HG03469 (cell line): ENCODE data around the gene GCFC2.

Source experiments
- ATAC-seq: cut with Tn5 transposase; IDR thresholded peaks from one replicate; pipeline ENCODE4 v1.9.1; 2021; ENCODE audit warnings: mild to moderate bottlenecking, moderate library complexity, moderate number of reproducible peaks; ENCODE audit not compliant: unreplicated experiment

The GCFC2 gene

DNA sequence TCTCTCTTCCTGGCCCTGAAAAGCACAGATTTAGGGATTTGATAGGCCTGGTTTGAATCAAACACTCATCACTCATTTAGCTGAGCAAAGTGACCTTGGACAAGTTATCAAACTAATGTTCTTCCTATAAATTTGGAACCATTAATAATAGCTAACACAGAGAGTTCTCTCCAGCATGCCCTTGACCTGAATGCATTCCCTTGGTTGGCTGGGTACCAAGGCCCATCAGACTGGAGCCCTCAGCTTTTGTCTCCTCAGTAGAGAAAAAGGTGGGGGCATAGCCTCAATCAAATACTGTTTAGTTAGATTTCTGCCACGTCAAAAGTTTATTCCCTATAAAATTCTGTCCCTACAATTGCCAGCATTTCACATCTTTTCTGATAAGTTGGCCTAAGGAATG is 77.9 kb downstream of the GCFC2 start:
- no peak for ATAC-seq

DNA sequence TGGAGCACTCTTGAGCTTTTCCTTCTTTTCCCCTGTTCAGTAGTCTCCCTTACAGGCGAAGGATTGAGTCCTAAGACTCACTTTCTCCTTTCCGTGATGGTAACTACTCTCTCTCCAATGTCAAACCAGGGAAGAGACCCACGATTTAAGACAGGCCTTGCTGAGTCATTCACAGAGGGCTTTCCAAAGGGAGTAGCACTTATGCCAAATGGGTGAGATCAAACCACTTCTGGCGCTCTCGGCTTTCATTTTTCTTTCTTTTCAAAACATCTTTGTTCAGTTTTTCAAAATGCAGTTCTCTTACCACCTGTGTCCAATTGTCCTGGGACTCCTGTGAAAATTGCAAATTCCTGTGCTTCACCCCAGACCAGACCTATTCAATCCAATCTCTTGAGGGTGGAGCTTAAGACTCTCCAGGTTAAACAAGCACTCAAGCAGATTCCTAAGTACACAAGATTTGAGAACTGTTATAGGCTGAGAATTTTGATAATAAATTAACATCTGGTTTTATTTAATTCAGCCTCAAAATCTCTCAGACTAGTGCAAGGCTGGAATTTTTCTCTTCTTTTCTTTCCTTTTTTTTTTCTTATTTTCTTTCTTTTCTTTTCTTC is 78.5 kb downstream of the GCFC2 start:
- no peak for ATAC-seq

DNA sequence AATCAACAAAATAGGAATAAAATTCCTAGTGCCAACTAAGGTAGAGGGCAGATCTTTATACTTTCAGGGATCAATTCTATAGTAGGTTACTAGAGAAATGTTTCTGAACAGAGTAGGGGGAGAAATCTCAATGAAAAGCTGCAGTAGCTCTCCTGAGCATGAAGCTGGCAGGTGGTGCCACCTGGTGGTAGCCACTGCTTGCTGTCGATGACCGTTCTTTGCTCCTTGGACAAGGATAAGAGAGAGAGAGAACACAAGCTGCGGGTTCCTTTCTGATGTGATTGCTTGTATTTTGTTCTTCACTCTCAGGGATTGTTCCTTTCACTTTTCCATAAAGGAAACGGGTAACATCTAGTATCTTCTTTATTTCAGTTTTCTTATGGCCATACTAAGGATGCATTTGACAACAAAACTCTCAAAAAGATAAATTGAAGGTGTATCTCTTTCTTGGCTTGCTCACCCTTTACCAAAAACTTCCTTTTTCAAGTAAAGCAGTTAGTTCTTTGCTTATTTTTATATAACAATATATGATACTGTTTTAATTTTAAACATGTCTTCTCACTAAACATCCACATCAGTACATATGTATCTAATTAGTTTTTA is 82.7 kb downstream of the GCFC2 start:
- ATAC-seq = peak; percentile 96

DNA sequence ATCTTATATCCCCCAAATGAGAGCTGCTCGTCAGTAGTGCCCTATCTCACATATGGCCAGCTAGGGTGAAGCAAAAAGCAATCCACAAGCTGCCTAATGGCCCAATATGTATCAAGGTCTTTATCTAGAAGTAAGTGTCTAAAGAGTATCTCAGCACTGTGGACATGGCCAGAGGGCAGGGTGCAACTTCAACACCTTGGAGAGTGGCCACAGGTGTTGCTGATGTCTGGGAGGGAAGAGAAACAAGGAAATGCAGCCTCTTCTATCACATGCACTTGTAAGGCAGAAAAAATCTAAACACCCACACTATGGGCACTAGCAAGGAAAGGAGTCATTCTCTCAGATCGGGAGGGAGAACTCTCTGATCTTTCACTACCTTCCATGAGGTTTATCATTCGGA is 87.8 kb downstream of the GCFC2 start:
- no peak for ATAC-seq

DNA sequence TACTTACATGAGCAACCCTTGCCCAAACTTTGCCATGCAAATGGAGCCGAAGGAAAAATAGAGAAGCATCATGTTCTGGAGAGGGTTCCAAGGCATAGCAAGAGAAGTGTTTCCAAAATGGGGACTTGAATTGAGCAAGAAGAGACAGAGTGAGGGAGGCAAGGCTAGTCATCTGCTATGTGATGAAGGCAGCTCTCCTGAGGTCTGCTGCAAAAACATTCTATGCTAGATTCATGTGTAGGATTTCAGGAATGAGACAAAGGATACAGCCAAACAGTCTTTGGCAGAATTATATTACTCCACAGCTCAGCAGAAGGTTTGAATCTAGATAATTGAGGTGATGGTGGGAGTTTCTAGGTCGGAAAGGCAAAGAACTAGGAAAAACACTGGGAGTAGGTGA is 88.2 kb downstream of the GCFC2 start:
- no peak for ATAC-seq

DNA sequence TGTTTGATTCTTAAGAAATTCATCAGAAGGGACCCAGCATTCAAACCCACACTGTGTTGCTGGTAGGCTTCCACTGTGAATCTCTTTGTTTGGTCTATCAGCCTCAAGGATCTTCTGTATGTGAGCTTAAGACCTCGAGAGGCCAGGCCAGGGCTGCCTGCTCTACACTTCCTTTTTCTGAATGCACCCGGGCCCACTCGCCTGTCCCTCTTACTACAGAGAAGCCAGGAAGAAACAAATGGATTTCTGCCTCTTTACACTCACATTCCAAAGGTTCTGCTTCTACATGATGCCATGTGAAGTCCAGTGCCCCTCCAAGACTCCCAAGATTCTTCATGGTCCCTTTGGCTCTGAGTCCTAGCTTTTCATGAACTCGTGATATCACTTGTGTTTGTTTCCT is 89.5 kb downstream of the GCFC2 start:
- no peak for ATAC-seq

DNA sequence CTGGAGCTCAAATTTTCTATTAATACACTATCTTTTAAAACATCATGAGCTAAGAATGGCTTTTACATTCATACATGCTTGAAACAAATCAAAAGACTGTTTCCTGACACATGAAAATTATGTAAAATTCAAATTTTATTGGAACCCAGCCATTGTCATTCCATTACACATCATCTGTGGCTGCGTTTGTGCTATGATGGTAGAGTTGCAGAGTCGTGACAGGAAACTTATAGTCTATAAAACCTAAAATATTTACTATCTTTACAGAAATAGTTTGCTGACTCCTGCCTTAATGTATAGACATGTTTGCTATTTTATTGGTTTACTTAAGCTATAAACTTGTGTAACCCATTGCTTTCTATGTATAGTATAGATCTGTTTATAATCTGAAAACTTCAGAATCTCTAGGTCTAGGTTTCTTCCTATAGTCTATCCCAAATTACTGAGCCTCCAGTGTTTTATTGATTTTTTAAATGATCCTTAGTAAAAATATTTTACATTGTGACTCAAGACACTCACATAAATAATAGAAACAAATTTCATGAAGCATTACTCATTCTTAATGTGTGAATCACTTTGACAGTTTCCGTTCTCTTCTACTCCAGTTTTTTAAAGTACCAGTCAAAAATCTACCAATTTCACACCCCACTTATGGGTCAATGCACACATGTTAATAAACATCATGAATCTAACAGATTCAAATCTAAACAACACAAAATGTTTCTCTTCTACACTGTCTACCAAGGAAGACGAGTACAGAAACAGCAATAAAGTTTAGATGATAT is 90.6 kb downstream of the GCFC2 start:
- ATAC-seq = no peak

DNA sequence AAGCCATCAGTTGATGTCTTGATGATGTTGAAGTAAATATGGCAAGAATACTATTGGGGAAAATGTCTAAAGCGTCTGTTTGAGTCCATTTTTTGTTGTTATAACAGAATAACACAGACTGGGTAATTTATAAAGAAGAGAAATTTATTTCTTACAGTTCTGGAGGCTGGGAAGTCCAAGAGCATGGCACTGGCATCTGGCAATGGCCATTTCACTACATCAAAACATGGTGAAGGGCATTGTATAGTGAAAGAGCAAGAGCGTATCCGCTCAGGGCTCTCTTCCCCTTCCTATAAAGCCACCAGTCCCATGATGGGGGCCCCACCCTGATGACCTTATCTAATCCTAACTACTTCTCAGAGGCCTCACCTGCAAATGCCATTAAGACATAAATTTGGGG is 93.8 kb downstream of the GCFC2 start:
- no peak for ATAC-seq

DNA sequence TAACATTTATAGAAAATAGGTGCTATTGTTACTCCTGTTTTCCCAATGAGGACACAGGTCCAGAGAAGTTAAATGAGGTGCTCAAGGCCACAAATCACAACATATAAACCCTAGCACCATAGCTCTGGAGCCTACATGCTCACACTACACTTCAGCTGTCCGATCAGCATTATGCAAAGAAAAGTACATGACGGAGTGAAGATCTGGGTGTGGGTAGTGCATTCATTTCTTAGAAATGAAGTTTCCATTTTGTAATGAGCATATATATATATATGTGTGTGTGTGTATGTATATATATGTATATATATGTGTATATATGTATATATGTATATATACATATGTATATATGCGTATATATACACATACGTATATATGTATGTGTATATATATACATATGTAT is 94.3 kb downstream of the GCFC2 start:
- no peak for ATAC-seq

DNA sequence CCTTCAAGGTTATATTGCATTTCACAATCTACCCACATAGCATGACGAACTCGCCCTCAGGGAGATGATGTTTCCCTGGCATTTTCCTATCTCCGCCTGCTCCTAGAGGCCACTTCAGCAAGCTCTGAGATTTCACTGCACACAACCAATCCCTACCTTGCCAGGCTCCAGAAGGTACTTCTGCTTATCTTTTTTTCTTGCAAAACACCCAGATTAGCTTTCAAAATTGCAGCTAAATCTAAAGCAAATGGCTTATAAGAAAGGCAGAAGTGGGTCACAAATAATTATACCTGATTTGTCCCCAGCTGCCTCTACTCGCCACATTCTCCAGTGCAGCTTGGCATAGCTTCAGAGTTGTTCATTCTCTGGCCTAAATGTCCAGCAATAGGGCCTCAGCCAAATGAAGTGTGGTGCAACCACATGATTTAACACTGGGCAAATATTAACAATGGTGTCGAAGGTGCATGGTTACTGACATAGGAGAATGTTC is 96.5 kb downstream of the GCFC2 start:
- ATAC-seq = no peak

DNA sequence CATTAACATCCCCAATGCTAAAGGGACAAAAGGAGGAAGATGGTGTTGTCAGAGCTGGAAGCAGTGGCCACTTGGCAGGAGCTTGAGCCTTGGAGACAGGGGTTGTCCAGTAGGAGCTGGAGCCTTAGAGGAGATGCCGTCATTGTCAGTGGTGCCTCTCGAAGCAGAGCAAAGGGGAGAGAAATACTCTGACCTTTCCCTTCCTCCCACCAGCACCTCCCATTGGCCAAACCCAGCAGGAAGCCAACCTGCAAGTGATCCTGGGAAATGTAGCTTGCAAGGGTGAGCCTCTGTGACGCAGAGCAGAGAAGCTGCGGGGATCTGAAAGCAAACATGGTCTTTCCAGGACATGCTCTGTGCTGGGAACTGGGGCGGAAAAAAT is 97.9 kb downstream of the GCFC2 start:
- ATAC-seq = no peak
